Measurements from ENCODE around the gene ADAMTS16.

DNA sequence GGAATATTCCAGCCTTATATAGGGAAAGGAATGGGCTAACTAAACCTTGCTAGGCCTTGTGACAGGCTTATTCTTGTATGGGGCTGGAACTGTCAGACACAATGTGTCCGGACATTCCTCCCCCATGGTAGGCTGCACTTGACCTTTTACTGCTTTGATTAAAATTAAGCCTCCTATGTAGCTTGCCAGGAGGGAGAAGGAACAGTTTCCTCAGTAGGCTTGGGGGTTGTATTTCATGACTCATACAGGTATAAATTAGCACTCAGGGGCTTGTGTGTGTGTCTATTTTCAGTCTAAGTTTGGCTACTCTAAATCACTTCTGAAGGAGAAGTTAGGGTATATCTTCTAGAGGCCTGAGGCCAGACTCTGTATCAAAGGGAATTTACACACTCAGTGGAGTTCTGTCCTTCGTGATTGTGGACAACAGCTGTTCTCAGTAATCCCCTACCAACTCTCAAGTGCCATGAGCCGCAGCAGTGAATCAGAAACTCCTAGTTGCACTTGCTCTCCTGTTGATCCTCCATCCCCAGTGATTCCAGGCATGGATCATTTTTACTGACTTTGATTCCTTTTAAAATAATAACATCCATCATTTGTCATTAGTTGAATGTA lies 16.4 kb downstream of the ADAMTS16 start:
- TF ChIP-seq, protein P1, sequence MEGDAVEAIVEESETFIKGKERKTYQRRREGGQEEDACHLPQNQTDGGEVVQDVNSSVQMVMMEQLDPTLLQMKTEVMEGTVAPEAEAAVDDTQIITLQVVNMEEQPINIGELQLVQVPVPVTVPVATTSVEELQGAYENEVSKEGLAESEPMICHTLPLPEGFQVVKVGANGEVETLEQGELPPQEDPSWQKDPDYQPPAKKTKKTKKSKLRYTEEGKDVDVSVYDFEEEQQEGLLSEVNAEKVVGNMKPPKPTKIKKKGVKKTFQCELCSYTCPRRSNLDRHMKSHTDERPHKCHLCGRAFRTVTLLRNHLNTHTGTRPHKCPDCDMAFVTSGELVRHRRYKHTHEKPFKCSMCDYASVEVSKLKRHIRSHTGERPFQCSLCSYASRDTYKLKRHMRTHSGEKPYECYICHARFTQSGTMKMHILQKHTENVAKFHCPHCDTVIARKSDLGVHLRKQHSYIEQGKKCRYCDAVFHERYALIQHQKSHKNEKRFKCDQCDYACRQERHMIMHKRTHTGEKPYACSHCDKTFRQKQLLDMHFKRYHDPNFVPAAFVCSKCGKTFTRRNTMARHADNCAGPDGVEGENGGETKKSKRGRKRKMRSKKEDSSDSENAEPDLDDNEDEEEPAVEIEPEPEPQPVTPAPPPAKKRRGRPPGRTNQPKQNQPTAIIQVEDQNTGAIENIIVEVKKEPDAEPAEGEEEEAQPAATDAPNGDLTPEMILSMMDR (IDR thresholded peaks at IDR 0.05), result no peak
- TF ChIP-seq POLR2A (IDR thresholded peaks at IDR 0.05) (no peak), POLR2AphosphoS5 (IDR thresholded peaks at IDR 0.05) (no peak)
